Stimulated activated naive B cell treated with anti-CD40 and anti-IgM and Interleukin-4, amounts not matched to agents 10 μg/mL and 1 μg/mL and 100 μg/mL, for 72 hours (primary cell): Measurements from ENCODE around the gene ARHGDIA.

Experiments used
- ATAC-seq, 2 donors: fragments of 150-1000 bp; cut with Tn5 transposase; replicated peaks; 2 replicates each; pipeline ENCODE4 v1.10.0; 2021; ENCODE audit warnings: moderate library complexity in 1 of 2
- DNase-seq: peaks from one replicate; pipeline ENCODE4 v3.0.0; 2021
- H3K27ac Mint-ChIP-seq: one replicate; pipeline ENCODE4 v1.8.0; 2022; ENCODE audit warnings: mild to moderate bottlenecking, mixed read lengths
- H3K27me3 Mint-ChIP-seq, 2 donors: one replicate each; pipeline ENCODE4 v1.8.0; 2022; ENCODE audit warnings: mixed read lengths in 2 of 2
- H3K36me3 Mint-ChIP-seq, 2 donors: one replicate each; pipeline ENCODE4 v1.8.0; 2022; ENCODE audit warnings: mixed read lengths in 2 of 2, mild to moderate bottlenecking in 1 of 2
- H3K4me1 Mint-ChIP-seq, 2 donors: one replicate each; pipeline ENCODE4 v1.8.0; 2022; ENCODE audit warnings: mixed read lengths in 2 of 2, mild to moderate bottlenecking in 1 of 2
- H3K4me3 Mint-ChIP-seq, 2 donors: one replicate each; pipeline ENCODE4 v1.8.0; 2022; ENCODE audit warnings: mild to moderate bottlenecking in 2 of 2, mixed read lengths in 2 of 2, moderate library complexity in 1 of 2
- H3K9me3 Mint-ChIP-seq, 2 donors: one replicate each; pipeline ENCODE4 v1.8.0; 2022; ENCODE audit warnings: mixed read lengths in 2 of 2, mild to moderate bottlenecking in 1 of 2

ARHGDIA gene

DNA sequence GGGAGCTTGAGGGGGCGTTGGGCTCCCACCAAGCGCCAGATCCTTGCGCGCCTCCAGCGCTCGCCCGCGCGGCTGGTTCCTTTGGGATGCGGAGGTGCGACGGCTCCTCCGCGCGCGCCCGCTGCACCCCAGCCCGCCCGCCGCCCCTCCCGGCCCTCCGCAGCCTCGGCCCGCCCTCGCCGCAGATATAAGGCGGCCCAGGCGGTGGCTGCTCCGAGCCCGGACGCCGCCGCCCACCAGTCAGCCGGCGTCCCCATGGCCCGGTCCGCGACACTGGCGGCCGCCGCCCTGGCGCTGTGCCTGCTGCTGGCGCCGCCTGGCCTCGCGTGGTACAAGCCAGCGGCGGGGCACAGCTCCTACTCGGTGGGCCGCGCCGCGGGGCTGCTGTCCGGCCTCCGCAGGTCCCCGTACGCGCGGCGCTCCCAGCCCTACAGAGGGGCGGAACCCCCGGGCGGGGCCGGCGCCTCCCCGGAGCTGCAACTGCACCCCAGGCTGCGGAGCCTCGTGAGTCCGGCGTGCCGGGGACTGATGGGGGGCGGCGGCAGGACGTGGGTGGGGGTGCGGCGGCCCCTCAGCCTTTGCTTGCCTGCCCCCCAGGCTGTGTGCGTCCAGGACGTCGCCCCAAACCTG lies 31.0 kb upstream of the ARHGDIA start, which contains the start of gene NPB:
NPB (plus strand) TSS at position 216 of the 630 bp plus-strand sequence; CDS start at position 256, 40 bp downstream.
- no peak for DNase-seq
- peaks cover 8 to 16% of the 10 kb centered on the region in 2 donors for H3K27me3 Mint-ChIP-seq
- peak within 1 kb of the TSS; percentile 8 to 22 for H3K4me3 Mint-ChIP-seq
- H3K9me3 Mint-ChIP-seq = no peaks in the 10 kb centered on the region
- ATAC-seq = peak; percentile 63 to 66
- peaks cover 32 to 45% of the 10 kb centered on the region in 2 donors for H3K36me3 Mint-ChIP-seq
- H3K27ac Mint-ChIP-seq = no peak within 1 kb of the TSS
- H3K4me1 Mint-ChIP-seq = peaks cover 0 to 6% of the 10 kb centered on the region in 2 donors

DNA sequence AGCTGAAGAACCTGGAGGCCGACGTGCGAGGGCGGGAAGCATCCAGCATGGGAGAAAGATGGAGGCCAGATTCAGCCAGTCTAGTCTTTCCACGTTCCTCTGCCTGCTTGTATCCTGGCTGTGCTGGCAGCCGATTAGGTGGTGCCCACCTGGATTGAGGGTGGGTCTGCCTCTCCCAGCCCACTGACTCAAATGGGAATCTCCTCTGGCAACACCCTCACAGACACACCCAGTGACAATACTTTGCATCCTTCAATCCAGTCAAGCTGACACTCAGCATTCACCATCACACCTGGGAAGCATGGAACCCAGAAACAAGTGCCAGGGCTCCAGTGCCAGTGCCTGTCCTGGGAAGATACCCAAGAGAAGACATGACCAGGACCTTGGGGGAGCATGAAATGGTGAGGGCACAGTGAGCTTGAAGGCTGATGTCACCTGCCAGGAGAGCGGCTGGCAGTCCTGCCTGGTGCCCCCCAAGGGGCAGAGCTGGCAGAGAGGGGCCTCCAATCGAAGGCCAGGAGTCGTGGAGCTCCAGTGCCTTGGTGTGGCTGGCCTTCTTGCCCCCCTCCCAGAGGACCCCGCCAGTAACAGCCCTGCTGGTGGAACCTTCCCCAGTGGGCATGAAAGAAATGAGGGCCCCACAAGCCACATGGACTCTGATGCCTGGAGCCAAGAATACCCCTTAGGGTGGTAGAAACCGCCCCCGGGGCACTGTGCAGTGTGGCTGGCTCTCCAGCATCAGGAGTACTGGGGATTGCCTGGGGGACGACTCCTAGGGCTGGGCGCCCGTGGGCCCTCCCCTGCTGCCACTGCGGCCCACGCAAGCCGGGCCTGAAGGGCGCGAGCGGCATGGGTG lies 30.3 kb upstream of the ARHGDIA start:
- ATAC-seq = peak; percentile 15 to 33
- Mint-ChIP-seq H3K4me3 (peak overlapping the region in 1 of 2 donors; percentile 22), H3K27ac (no peak overlapping the region)

DNA sequence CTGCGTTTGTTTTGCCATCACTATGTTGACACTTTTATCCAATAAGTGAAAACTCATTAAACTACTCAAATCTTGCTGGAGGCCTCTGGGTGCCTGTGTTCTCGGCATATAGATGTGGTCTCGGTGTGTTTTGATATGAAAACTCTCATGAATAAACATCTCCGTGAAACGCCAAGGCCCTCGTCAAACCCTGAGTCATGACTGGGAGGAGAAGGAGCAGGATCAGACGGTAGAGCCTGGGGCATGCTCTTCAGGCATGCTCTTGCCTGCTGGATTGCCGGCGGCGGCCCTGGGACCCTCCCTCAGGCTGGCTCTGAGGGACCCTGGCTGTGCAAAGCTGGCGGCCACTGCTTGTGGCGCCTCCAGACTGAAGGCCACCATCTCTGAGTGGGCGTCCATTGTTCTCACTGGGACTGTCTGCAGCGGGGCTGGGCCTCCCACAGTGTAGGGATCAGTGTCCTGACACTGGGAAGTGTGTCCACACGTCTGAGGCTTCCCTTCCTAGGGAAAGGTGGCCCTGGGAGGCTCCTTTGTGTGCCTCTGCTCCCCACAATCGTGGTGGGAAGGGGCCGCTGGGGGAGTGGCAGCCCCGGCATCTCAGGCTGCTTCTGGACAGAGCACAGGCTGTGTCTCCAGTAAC lies 29.2 kb upstream of the ARHGDIA start:
- Mint-ChIP-seq H3K4me1 (peaks cover 0 to 6% of the 10 kb centered on the region in 2 donors), H3K4me3 (no peak overlapping the region), H3K9me3 (no peaks in the 10 kb centered on the region), H3K27ac (no peak overlapping the region), H3K36me3 (peaks cover 37 to 51% of the 10 kb centered on the region in 2 donors), H3K27me3 (peaks cover 8 to 16% of the 10 kb centered on the region in 2 donors)
- ATAC-seq = no peak
- DNase-seq = no peak

More for the DNA sequence above, 30.3 kb upstream of the ARHGDIA start:
- Mint-ChIP-seq H3K27me3 (peaks cover 8 to 16% of the 10 kb centered on the region in 2 donors), H3K36me3 (peaks cover 31 to 43% of the 10 kb centered on the region in 2 donors), H3K9me3 (no peaks in the 10 kb centered on the region), H3K4me1 (peaks cover 0 to 6% of the 10 kb centered on the region in 2 donors)
- no peak for DNase-seq

DNA sequence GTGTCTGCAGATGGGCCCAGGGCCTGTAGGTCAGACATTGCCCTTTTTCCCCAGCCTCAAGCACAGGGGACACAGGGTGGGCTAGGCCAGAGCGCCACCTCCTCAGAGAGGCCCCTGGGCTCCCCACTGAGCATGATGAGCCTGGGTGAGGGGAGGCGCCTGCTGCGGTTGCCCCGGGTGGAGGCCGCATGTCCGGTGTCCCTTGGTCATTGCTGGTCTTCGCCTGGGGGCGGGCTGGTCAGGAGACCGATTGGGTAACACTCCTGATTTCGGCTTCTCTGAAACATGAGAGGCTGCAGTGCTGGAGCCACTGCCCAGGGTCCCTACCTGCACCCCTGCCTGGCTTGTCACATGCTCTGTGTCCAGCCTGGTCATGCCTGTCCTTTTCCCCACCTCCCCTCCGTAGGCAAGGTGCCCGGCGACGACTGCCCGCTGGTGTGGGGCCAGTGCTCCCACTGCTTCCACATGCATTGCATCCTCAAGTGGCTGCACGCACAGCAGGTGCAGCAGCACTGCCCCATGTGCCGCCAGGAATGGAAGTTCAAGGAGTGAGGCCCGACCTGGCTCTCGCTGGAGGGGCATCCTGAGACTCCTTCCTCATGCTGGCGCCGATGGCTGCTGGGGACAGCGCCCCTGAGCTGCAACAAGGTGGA lies 28.5 kb upstream of the ARHGDIA start:
- H3K36me3 Mint-ChIP-seq = peaks cover 40 to 51% of the 10 kb centered on the region in 2 donors
- peak overlapping the region; percentile 37 for H3K27ac Mint-ChIP-seq
- H3K27me3 Mint-ChIP-seq = peaks cover 8 to 16% of the 10 kb centered on the region in 2 donors
- no peak for ATAC-seq
- no peak for DNase-seq
- no peaks in the 10 kb centered on the region for H3K9me3 Mint-ChIP-seq
- H3K4me3 Mint-ChIP-seq = no peak overlapping the region
- H3K4me1 Mint-ChIP-seq = peaks cover 0 to 6% of the 10 kb centered on the region in 2 donors

DNA sequence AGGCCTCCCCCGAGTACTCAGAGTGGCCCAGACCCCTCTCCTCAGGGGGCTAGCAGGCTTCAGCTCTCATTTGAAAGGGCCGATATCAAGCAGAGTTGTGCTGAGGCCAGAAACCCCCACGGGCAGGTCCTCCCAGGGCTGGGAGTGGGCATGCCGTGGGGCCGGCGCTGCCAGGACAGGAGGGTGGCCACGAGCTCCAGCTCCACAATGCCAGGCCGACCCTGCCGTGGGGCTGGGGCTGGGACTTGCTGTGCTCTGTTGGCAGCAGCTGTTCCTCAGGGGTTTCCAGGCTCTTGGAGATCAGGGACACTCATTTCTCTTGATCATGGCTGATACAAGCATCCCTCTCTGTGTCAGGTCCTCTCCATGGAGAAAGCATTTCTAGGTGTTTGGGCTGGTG lies 27.7 kb upstream of the ARHGDIA start:
- no peaks in the 10 kb centered on the region for H3K9me3 Mint-ChIP-seq
- no peak overlapping the region for H3K27ac Mint-ChIP-seq
- DNase-seq = no peak
- peaks cover under 1 to 6% of the 10 kb centered on the region in 2 donors for H3K4me1 Mint-ChIP-seq
- peaks cover 8 to 16% of the 10 kb centered on the region in 2 donors for H3K27me3 Mint-ChIP-seq
- peaks cover 37 to 45% of the 10 kb centered on the region in 2 donors for H3K36me3 Mint-ChIP-seq
- ATAC-seq = no peak
- no peak overlapping the region for H3K4me3 Mint-ChIP-seq

DNA sequence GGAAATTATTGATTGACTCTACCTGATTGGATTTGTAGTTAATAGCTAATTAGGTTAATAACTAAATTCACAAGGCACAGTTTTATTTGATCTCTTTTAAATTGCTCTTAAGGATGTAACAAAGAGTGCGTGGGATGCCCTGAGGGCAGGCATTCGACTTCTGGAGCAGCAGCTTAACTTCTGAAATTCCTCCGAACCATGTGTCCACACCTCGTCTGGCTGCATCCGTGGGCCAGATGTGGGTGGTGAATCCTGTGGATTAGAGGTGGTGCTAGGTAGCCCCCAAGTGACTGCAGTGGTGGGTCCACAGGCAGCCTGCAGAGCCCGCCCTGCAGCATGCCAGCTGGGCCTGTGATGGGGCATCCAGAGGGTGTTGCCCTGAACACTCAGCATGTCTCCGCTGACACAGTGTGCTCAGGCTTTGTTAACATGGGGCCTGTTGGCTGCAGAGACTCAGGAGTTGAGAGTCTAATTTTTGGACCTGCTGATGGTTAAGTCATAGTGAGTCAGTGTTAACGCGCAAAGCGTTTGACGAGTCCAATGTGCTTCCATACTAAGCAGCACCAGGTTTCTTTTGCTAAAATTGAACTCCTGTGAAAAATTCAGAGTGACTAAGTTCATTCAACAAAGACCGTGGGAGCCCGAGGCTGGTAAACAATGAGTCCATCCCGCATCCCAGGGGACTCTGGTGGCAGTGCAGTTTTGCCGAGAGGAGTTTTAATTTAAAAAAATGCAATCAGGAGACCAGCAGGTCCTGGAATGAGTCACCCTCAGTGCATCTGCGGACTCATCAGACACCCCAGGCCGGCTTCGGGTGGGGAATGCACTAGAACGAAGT lies 27.1 kb upstream of the ARHGDIA start:
- Mint-ChIP-seq H3K27ac (no peak overlapping the region), H3K4me3 (no peak overlapping the region), H3K27me3 (peaks cover 8 to 16% of the 10 kb centered on the region in 2 donors), H3K36me3 (peaks cover 33 to 42% of the 10 kb centered on the region in 2 donors), H3K4me1 (peaks cover 6% of the 10 kb centered on the region in 2 donors), H3K9me3 (no peaks in the 10 kb centered on the region)
- ATAC-seq (no peak), DNase-seq (no peak)

DNA sequence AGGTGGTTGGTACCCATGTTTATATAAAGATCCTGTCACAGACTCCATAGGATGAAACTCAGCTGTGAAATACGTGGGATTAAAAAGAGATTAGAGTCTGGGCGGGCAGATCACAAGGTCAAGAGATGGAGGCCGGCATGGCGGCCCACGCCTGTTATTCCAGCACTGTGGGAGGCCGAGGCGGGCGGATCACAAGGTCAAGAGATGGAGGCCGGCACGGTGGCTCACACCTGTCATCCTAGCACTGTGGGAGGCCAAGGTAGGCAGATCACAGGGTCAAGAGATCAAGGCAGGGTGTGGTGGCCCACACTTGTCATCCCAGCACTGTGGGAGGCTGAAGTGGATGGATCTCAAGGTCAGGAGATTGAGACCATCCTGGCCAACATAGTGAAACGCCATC lies 24.3 kb upstream of the ARHGDIA start:
- peaks cover 0 to 7% of the 10 kb centered on the region in 2 donors for H3K4me1 Mint-ChIP-seq
- peaks cover 0 to 4% of the 10 kb centered on the region in 2 donors for H3K27me3 Mint-ChIP-seq
- H3K36me3 Mint-ChIP-seq = peaks cover 27 to 42% of the 10 kb centered on the region in 2 donors
- H3K9me3 Mint-ChIP-seq = no peaks in the 10 kb centered on the region
- ATAC-seq (no peak), DNase-seq (no peak)
- H3K27ac Mint-ChIP-seq = no peak overlapping the region
- no peak overlapping the region for H3K4me3 Mint-ChIP-seq

DNA sequence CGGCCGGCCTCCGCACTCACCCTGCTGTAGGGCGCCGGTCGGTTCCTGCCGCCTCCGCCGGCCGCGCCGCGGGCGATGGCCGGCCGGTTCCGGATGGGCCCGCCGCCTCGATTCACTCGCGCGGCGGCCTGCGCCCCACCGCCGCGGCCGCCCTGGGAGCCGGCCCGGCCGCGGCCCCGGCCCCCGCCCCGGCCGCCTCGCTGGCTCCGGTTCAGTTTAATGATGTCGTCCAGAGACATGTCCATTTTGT lies 20.1 kb upstream of the ARHGDIA start:
- Mint-ChIP-seq H3K36me3 (peaks cover 38 to 43% of the 10 kb centered on the region in 2 donors), H3K27ac (peak overlapping the region; percentile 98), H3K27me3 (no peaks in the 10 kb centered on the region), H3K4me3 (peak overlapping the region; percentile 95 to 98), H3K9me3 (no peaks in the 10 kb centered on the region), H3K4me1 (peaks cover 15 to 33% of the 10 kb centered on the region in 2 donors)
- DNase-seq (no peak), ATAC-seq (peak; percentile 12 to 13)

DNA sequence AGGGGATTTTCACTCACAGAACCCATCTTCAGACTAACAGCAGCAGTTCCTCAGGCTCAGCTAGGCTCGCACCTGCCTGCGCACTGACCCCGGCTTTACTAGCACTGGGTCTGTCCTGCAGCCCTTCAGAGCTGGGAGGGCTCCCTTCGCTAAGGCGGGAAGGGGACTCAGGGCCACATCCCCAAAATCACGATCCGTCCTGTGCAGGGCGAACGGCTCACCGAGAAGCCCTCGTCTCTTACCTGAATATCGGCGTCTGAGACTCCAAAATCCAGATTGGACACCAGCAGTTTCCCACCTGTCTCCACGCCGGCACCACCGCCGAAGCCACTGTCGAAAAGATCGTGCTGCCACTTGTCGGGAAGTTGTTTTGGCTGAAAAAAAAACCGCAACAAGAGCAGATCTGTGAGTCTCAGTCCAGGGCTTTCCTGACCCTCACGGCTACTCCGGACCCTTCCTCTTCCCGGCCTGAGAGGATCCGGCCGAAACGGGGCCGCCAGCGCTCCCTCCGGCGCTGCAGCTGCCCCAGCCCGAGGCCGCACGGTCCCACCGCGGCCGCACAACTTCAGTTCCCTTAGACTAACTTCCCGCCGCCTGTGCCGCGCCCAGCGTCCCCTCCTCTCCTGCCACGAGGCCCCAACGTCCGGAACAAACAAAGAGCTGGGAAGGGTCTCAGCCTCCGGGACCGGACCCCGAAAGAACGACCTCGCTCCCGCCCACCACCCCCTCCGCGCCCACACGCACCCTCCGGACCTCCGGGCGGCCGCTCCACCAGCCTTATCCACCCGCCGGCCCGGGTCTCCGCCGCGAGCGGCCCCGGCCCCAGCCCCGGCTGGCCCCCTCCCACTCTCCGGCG lies 19.5 kb upstream of the ARHGDIA start:
- H3K4me1 Mint-ChIP-seq = peaks cover 17 to 37% of the 10 kb centered on the region in 2 donors
- peak overlapping the region; percentile 94 for H3K27ac Mint-ChIP-seq
- no peaks in the 10 kb centered on the region for H3K27me3 Mint-ChIP-seq
- DNase-seq = no peak
- ATAC-seq = peak; percentile 8 to 23
- peaks cover 40 to 44% of the 10 kb centered on the region in 2 donors for H3K36me3 Mint-ChIP-seq
- H3K9me3 Mint-ChIP-seq = no peaks in the 10 kb centered on the region
- peak overlapping the region; percentile 95 to 98 for H3K4me3 Mint-ChIP-seq

DNA sequence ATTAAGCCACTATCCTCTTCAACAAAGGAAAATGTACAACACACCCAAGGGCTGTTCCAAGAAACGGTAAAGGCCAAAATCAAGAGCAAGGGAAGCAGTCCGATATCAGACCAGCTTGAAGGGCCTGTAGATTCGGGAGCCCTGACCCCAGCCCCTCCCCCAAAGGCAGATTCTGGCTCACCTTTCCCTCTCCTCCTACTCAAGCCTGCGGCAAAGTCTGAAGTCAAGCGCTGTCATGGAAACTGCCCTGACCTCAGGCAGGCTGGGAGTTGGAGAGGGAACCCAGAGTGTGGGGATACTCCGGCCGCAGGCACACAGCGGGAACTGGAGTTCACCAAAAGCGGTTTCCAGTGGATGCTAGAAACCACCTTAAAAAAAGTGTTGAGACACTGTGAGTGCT lies 18.5 kb upstream of the ARHGDIA start:
- H3K36me3 Mint-ChIP-seq = peaks cover 42% of the 10 kb centered on the region in 2 donors
- no peaks in the 10 kb centered on the region for H3K27me3 Mint-ChIP-seq
- peak overlapping the region; percentile 95 to 98 for H3K4me3 Mint-ChIP-seq
- H3K9me3 Mint-ChIP-seq = no peaks in the 10 kb centered on the region
- DNase-seq (no peak), ATAC-seq (no peak)
- peak overlapping the region; percentile 47 for H3K27ac Mint-ChIP-seq
- peaks cover 20 to 41% of the 10 kb centered on the region in 2 donors for H3K4me1 Mint-ChIP-seq

DNA sequence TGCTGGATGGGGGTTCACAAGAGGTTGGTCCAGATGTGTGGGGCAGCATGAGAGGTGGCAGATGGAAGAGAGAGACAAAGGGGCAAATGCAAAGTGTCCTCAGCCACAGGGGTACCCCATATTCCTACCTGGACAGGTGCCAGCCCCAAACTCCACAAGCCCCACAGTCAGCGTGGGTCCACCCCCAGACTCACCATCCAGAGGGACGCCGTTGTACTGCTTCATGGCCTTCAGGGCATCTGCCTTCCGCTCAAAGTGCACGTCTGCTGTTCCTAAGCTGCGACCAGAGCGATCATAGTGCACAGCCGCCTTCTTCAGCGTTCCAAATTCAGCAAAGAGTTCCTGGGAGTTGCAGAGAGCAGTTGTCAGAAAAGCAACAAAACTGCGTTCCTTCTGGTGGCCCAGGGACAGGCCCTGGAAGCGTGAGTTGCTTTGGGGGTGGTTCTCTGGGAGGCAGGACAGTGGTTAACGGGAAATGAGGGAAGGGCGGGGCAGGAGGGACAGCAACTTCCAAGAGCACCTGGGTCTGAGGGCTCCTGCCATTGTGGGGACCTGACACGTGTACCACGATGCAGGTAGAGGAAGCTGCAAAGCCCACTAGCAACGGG lies 18.0 kb upstream of the ARHGDIA start:
- H3K36me3 Mint-ChIP-seq = peaks cover 45 to 47% of the 10 kb centered on the region in 2 donors
- H3K4me3 Mint-ChIP-seq = peak overlapping the region; percentile 72 to 98
- H3K9me3 Mint-ChIP-seq = no peaks in the 10 kb centered on the region
- no peaks in the 10 kb centered on the region for H3K27me3 Mint-ChIP-seq
- DNase-seq = no peak
- peaks cover 21 to 41% of the 10 kb centered on the region in 2 donors for H3K4me1 Mint-ChIP-seq
- no peak for ATAC-seq
- peak overlapping the region; percentile 80 for H3K27ac Mint-ChIP-seq
